NCI-H187 (cell line): Measurements from ENCODE around the gene CTF1.
"Not testable (repeated sequence)": the region's sequence is repeated elsewhere in the genome, so short reads cannot be mapped to it uniquely, and the experiment has no call there.

Source experiments
- DNase-seq, 2 experiments: peaks; one replicate each; lab custom pipeline; 2025; lab: John Stamatoyannopoulos, UW

CTF1 gene

GRCh38 chr16:30888856-30889499, 7.4 kb upstream of the CTF1 start:
- DNase-seq, result no peak

GRCh38 chr16:30889721-30890120, 6.7 kb upstream of the CTF1 start:
- DNase-seq, result no peak

GRCh38 chr16:30891043-30891823, 5.2 kb upstream of the CTF1 start:
- not testable (repeated sequence) for DNase-seq

- no peak for DNase-seq
Measured at GRCh38 chr16:30892670-30893416, 3.6 kb upstream of the CTF1 start.

GRCh38 chr16:30893417-30893743, 3.0 kb upstream of the CTF1 start:
- no peak for DNase-seq

- peak in 1 of 2 experiments; percentile 66 for DNase-seq
Measured at GRCh38 chr16:30893744-30894539, 2.5 kb upstream of the CTF1 start, which contains the start of gene BCL7C. Gene BCL7C (minus strand): TSS chr16:30894077. CDS start chr16:30893944, 133 bp downstream.

- DNase-seq, result no peak
Measured at GRCh38 chr16:30894540-30895368, 1.7 kb upstream of the CTF1 start.

GRCh38 chr16:30895627-30896260, 670 bp upstream of the CTF1 start:
- DNase-seq, result no peak

- DNase-seq, result peak in 1 of 2 experiments; percentile 39
Measured at GRCh38 chr16:30896889-30897733, 697 bp downstream of the CTF1 start.

- no peak for DNase-seq
Measured at GRCh38 chr16:30899794-30900193, 3.4 kb downstream of the CTF1 start.

- DNase-seq, result no peak
Measured at GRCh38 chr16:30900588-30900987, 4.2 kb downstream of the CTF1 start.

GRCh38 chr16:30901201-30902028, 5.0 kb downstream of the CTF1 start:
- DNase-seq, result no peak

GRCh38 chr16:30902029-30902972, 5.9 kb downstream of the CTF1 start:
- DNase-seq, result no peak

- no peak for DNase-seq
Measured at GRCh38 chr16:30903002-30903401, 6.6 kb downstream of the CTF1 start.

- no peak for DNase-seq
Measured at GRCh38 chr16:30903596-30903995, 7.2 kb downstream of the CTF1 start.

GRCh38 chr16:30904114-30904780, 7.8 kb downstream of the CTF1 start:
- no peak for DNase-seq

- no peak for DNase-seq
Measured at GRCh38 chr16:30907064-30907463, 10.7 kb downstream of the CTF1 start.
